Measurements from ENCODE around the gene CFAP65. TPM values are rescaled to one million over a fixed set of nuclear protein-coding genes. Genes with fewer than 3 reads are reported as not detected.

CFAP65 gene
- total RNA-seq, result not detected in 3 replicates
- long read RNA-seq, result 0 reads

GRCh38 chr2:219041252-219041651 is at the start of gene CFAP65:
Gene CFAP65, minus strand, starts transcription at chr2:219041516. Its CDS starts 2,468 bp downstream, at chr2:219039048.
- Mint-ChIP-seq H3K27me3 (ENCODE audit: low read depth) (peaks cover 58% of the 10 kb centered on the region), H3K27ac (ENCODE audit: unreplicated experiment) (no peak within 1 kb of the TSS)
- DNase-seq (ENCODE audit: low spot score), result no peak

GRCh38 chr2:219090436-219091299 is 49.4 kb upstream of the CFAP65 start:
- H3K4me1 Mint-ChIP-seq (ENCODE audit: low read depth), result no peaks in the 10 kb centered on the region
- H3K36me3 Mint-ChIP-seq (ENCODE audit: low read depth), result peaks cover 3% of the 10 kb centered on the region
- no peak for TF ChIP-seq CTCF (IDR thresholded peaks at IDR 0.05)
- no peak overlapping the region for H3K27ac Mint-ChIP-seq (ENCODE audit: unreplicated experiment)
- no peak overlapping the region for H3K4me3 Mint-ChIP-seq (ENCODE audit: unreplicated experiment)
- peaks cover 4% of the 10 kb centered on the region for H3K9me3 Mint-ChIP-seq (ENCODE audit: low read depth)
- H3K27me3 Mint-ChIP-seq (ENCODE audit: low read depth), result no peaks in the 10 kb centered on the region
- no peak for DNase-seq (ENCODE audit: low spot score)

More at GRCh38 chr2:219041252-219041651, at the start of gene CFAP65:
- no peaks in the 10 kb centered on the region for H3K36me3 Mint-ChIP-seq (ENCODE audit: low read depth)
- H3K4me3 Mint-ChIP-seq (ENCODE audit: unreplicated experiment), result peak within 1 kb of the TSS; percentile 74
- no peaks in the 10 kb centered on the region for H3K9me3 Mint-ChIP-seq (ENCODE audit: low read depth)
- TF ChIP-seq CTCF (IDR thresholded peaks at IDR 0.05), result no peak
- H3K4me1 Mint-ChIP-seq (ENCODE audit: low read depth), result peaks cover 6% of the 10 kb centered on the region

- DNase-seq (ENCODE audit: low spot score), result no peak
- Mint-ChIP-seq H3K27me3 (ENCODE audit: low read depth) (no peaks in the 10 kb centered on the region), H3K27ac (ENCODE audit: unreplicated experiment) (no peak overlapping the region), H3K36me3 (ENCODE audit: low read depth) (peaks cover 1% of the 10 kb centered on the region), H3K4me1 (ENCODE audit: low read depth) (no peaks in the 10 kb centered on the region), H3K4me3 (ENCODE audit: unreplicated experiment) (no peak overlapping the region), H3K9me3 (ENCODE audit: low read depth) (peaks cover 4% of the 10 kb centered on the region)
- no peak for TF ChIP-seq CTCF (IDR thresholded peaks at IDR 0.05)
These were observed 48.0 kb upstream of the CFAP65 start for GRCh38 chr2:219089330-219089729.

GRCh38 chr2:219087848-219088247 is 46.5 kb upstream of the CFAP65 start:
- Mint-ChIP-seq H3K9me3 (ENCODE audit: low read depth) (peaks cover 4% of the 10 kb centered on the region), H3K27ac (ENCODE audit: unreplicated experiment) (no peak overlapping the region), H3K27me3 (ENCODE audit: low read depth) (no peaks in the 10 kb centered on the region), H3K4me3 (ENCODE audit: unreplicated experiment) (no peak overlapping the region), H3K36me3 (ENCODE audit: low read depth) (peaks cover 1% of the 10 kb centered on the region), H3K4me1 (ENCODE audit: low read depth) (no peaks in the 10 kb centered on the region)
- DNase-seq (ENCODE audit: low spot score), result no peak
- TF ChIP-seq CTCF (IDR thresholded peaks at IDR 0.05), result no peak

- Mint-ChIP-seq H3K27ac (ENCODE audit: unreplicated experiment) (no peak overlapping the region), H3K4me1 (ENCODE audit: low read depth) (no peaks in the 10 kb centered on the region), H3K9me3 (ENCODE audit: low read depth) (peaks cover 4% of the 10 kb centered on the region), H3K4me3 (ENCODE audit: unreplicated experiment) (no peak overlapping the region), H3K36me3 (ENCODE audit: low read depth) (peaks cover 1% of the 10 kb centered on the region), H3K27me3 (ENCODE audit: low read depth) (no peaks in the 10 kb centered on the region)
- DNase-seq (ENCODE audit: low spot score), result no peak
- TF ChIP-seq CTCF (IDR thresholded peaks at IDR 0.05), result no peak
These were observed 46.0 kb upstream of the CFAP65 start for GRCh38 chr2:219087361-219087760.
